Measurements from ENCODE around the gene HIP1. TPM values are rescaled to one million over a fixed set of nuclear protein-coding genes. Genes with fewer than 3 reads are reported as not detected.

Gene HIP1
- polyA plus RNA-seq, 6 donors from 2014 or later, result 2.5 to 7.8 (median 4.3) TPM

Other genes with a start within 250 kb of the HIP1 start
- gene SPDYE5, start 246.6 kb downstream of the HIP1 start, polyA plus RNA-seq (ENCODE audit: low read depth in 6 of 6), result under 1 TPM in 4 of 6 donors, not detected in 2; 0.14 to 0.84 (median 0.34) TPM
- not detected for gene CCL26, start 33.3 kb upstream of the HIP1 start, polyA plus RNA-seq (ENCODE audit: low read depth in 6 of 6)
- gene CCL24, start 74.9 kb upstream of the HIP1 start, polyA plus RNA-seq (ENCODE audit: low read depth in 6 of 6), result not detected
- gene RHBDD2, start 140.1 kb upstream of the HIP1 start, polyA plus RNA-seq (ENCODE audit: low read depth in 6 of 6), result 10 to 100 TPM; 55.0 to 89.0 (median 66.9) TPM
- 10 to 100 TPM in 5 of 6 donors, 1 to 10 TPM in 1; 7.6 to 50.0 (median 35.4) TPM for gene POR, start 176.2 kb upstream of the HIP1 start, polyA plus RNA-seq (ENCODE audit: low read depth in 6 of 6)